GM12864 (cell line): ENCODE data around the gene WNT7B.

Experiments
- DNase-seq: peaks from one replicate; pipeline ENCODE4 v3.0.0-alpha.2; 2011; ENCODE audit warnings: low read depth
- H3K4me3 ChIP-seq: 2 replicates; pipeline ENCODE4 v1.5.1; 2011; ENCODE audit warnings: mild to moderate bottlenecking, low read depth, low read length, control low read depth
- TF ChIP-seq, protein P1 (sequence below): IDR thresholded peaks from 2 replicates; pipeline ENCODE4 v1.5.1; 2011; ENCODE audit warnings: low read depth, mild to moderate bottlenecking, moderate library complexity, low read length, control low read depth, inconsistent platforms; ENCODE audit errors: missing control alignments

Gene WNT7B

DNA sequence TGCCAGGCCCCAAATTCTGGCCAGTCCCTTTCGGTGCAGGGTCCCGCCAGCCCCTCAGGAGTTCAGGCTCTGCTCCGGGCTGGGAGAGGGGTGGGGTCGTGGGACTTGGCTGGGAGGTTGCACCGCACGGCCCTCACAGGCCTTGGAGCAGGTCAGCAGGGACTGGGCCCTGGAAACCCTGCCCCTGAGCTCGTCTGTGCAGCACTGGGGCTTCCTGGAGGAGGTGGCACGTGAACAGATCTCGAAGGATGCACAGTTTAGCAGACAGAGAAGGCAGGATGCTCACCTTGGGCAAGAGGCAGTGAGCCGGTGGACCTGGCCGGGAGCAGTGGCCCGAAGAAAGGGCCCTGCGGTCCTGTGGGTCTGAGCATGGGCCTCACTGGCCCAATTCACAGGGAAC is 70.0 kb downstream of the WNT7B start:
- TF ChIP-seq, protein P1, sequence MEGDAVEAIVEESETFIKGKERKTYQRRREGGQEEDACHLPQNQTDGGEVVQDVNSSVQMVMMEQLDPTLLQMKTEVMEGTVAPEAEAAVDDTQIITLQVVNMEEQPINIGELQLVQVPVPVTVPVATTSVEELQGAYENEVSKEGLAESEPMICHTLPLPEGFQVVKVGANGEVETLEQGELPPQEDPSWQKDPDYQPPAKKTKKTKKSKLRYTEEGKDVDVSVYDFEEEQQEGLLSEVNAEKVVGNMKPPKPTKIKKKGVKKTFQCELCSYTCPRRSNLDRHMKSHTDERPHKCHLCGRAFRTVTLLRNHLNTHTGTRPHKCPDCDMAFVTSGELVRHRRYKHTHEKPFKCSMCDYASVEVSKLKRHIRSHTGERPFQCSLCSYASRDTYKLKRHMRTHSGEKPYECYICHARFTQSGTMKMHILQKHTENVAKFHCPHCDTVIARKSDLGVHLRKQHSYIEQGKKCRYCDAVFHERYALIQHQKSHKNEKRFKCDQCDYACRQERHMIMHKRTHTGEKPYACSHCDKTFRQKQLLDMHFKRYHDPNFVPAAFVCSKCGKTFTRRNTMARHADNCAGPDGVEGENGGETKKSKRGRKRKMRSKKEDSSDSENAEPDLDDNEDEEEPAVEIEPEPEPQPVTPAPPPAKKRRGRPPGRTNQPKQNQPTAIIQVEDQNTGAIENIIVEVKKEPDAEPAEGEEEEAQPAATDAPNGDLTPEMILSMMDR: no peak
- DNase-seq: no peak
- no peak overlapping the region for H3K4me3 ChIP-seq

DNA sequence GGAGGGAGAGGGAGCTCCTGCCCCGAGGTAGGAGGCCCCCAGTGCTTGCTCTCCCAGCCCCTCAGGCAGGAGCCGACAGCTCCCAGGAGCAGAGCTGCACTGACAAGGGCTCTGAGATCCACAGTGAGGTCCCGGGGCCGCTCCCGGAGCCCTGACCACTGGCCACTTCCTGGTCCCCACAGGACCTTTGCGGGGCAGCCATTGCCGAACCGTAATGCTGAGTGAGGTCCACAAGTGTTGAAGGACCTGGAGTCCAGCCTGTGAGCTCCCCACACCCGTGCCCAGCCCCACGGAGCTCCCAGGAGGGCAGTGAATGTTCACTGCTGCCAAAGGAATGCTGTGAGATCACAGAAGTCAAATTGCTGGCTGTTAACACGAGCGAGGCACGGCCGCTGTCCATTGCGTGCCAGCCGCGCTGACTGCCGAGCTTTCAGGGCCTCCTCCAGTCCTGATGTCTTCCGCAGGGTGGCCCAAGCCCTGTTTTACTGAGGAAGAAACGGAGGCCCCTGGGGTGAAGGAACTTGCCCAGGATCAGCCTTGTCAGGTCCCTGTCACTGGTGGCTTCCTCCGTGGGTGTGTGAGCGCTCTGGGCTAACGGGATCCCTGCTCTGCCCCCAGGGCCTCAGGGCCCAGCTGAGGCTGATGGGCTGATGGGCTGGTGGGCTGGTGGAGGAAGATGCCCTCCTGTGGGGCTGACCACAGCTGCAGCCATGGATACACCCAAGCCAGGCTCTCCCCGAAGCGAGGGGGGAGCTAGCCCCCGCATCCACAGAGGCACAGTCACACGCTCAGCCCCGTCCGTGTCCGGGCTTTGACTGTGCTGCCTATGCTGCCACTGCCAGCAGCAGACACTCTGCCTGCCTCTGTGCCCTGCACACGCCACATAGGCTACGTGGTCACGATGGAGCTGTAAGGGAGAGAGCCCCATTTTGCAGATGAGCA is 70.8 kb downstream of the WNT7B start:
- TF ChIP-seq, protein P1: no peak

DNA sequence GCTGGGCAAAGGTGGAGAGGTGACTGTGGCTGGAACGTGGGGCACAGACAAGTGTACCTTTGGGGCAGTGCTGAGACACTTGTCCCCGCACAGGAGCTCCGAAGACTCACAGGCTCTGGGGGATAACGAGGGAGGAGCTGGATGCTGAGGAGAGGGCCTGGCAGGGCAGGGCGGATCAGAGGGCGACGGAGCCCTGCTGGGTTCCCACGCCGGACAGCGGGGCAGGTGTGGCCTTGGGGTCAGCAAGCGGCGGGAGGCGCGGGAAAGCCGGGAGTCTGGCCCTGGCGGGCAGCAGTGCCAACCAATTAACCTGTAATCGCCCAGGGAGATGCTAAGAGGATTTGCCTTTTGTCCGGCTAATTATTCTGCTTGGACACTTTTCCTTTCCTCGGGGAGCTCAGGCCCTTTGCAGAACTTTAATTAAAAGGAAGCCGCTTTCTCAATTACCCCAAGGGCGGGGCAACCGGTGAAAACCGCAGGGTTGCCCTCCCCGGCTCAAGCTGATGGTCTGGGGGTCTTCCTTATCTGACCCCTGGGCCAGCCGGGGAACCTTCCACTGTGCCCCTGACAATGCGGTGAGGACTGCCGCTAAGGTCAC is 71.5 kb downstream of the WNT7B start:
- no peak overlapping the region for H3K4me3 ChIP-seq
- no peak for DNase-seq

More for the DNA sequence above, 70.8 kb downstream of the WNT7B start:
- no peak overlapping the region for H3K4me3 ChIP-seq
- DNase-seq: no peak

DNA sequence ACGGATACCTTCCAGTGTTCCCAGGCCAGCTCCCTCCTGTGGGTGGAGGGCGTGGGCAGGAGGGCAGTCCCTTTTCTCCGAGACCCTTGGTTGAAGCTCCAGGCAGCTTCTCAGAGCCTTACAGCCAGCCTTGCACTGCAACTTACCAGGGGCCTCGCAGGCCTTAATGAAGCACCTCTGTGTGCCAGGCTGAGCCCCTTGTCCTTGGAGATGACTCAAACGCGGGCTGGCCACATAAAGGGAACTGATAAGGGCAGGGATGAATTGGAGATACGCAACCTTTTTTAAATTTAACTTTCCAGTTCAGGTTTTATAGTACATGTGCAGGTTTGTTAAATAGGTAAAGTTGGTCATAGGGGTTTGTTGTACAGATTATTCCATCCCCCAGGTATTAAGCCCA is 72.7 kb downstream of the WNT7B start:
- no peak for DNase-seq
- TF ChIP-seq, protein P1: no peak
- no peak overlapping the region for H3K4me3 ChIP-seq

More for the DNA sequence above, 71.5 kb downstream of the WNT7B start:
- TF ChIP-seq, protein P1: no peak

DNA sequence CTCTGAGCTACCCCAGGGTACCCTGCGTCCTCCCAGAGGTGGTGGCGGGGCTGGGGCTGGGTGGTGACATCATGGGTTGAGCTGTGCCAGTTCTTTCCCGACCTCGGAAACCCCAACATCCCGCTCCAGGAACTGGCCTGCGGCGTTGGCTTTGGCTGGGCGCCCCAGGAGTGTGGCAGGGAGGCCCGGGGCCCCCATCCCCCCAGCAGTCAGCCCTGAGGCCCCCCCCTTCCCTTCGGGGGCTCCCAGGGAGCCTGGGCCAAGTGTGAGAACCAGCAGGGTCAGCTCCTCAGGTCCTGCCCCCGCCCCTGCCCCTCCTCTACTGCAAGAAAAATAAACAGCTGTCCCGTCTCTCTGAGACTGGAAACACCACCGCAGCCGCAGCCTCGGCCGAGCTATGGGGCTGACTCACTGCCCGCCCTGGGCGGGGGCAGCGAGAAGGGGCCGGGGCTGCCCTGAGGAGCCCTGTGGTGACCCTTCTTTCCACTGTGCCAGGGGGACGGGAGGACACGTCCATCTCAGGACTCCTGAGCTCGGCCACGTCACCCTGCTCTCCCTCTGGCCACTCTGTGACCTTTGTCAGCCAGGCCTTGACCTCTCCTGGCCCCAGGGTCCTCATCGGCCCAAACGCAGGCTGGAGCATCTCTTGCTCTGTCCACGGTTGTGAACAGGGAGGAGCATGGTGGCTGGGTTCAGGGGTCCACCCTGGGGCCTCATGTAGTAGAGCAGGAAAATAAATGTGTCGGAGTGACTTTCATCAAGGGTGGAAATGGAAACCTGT is 73.4 kb downstream of the WNT7B start:
- TF ChIP-seq, protein P1: no peak
- no peak for DNase-seq
- H3K4me3 ChIP-seq: no peak overlapping the region

DNA sequence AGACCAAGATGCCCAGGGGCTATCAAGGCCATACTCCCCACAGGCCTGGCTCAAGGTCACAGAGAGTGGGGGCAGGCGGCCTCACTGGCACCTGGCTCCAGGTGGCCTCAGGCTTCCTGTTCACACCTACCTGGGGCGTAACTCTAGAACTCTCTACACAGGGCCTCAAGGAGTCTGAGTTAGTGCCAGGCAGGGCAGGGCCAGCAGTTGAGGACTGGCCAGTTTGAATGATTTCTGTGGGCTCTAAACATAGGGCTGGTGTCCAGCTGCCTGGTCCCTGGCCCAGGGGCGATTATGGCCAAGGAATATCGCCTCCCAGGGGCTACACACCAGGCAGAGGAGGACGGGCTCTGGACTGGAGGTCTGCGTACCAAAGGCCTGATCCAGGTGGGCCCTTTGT is 79.2 kb downstream of the WNT7B start:
- DNase-seq: no peak
- TF ChIP-seq, protein P1: no peak
- no peak overlapping the region for H3K4me3 ChIP-seq
